Right atrium auricular region (tissue), 2 donors: ENCODE results near the gene PSME3. TPM values are rescaled to one million over a fixed set of nuclear protein-coding genes. Genes with fewer than 3 reads are reported as not detected.
"Not testable (repeated sequence)": the region's sequence is repeated elsewhere in the genome, so short reads cannot be mapped to it uniquely, and the experiment has no call there.

ENCODE experiments used
- DNase-seq: peaks from one replicate; pipeline ENCODE4 v3.0.0-alpha.2; 2019; ENCODE audit warnings: low spot score
- H3K27ac ChIP-seq, 2 donors: fragments of 200-600 bp; sonication (generic); 1 replicate in 1 of 2; 2 replicates in 1 of 2; pipeline ENCODE4 v1.5.1; 2016 to 2019
- H3K27me3 ChIP-seq, 2 donors: fragments of 200-600 bp; sonication (generic); one replicate each; pipeline versions ENCODE4 v1.5.1 to v1.6.0; 2017 to 2019
- H3K36me3 ChIP-seq: fragments of 200-600 bp; sonication (generic); one replicate; pipeline ENCODE4 v1.5.1; 2016
- H3K4me1 ChIP-seq, 2 donors: fragments of 200-600 bp; sonication (generic); one replicate each; pipeline versions ENCODE4 v1.5.1 to v1.6.0; 2017 to 2019
- H3K4me3 ChIP-seq, 2 donors: fragments of 200-600 bp; sonication (generic); 1 replicate in 1 of 2; 2 replicates in 1 of 2; pipeline ENCODE4 v1.5.1; 2017 to 2019; ENCODE audit warnings: mild to moderate bottlenecking in 1 of 2, moderate library complexity in 1 of 2
- H3K9me3 ChIP-seq, 2 donors: fragments of 200-600 bp; sonication (generic); one replicate each; pipeline ENCODE4 v1.5.1; 2019
- total RNA-seq, 2 donors: library from RNA; depleted of rRNA; stranded (reverse); fragments of >200 nt; gene quantifications; one replicate each; pipeline ENCODE4 v1.1.0, GENCODE V29; 2016
- TF ChIP-seq, protein P1 (sequence below), 2 donors: fragments of 200-600 bp; sonication (generic); IDR thresholded peaks; one replicate each; pipeline ENCODE4 v1.5.1; 2019; ENCODE audit warnings: antibody characterized with exemption in 2 of 2

Gene PSME3
- total RNA-seq, 2 donors from 2014 or later: 63.8 to 66.1 TPM

DNA sequence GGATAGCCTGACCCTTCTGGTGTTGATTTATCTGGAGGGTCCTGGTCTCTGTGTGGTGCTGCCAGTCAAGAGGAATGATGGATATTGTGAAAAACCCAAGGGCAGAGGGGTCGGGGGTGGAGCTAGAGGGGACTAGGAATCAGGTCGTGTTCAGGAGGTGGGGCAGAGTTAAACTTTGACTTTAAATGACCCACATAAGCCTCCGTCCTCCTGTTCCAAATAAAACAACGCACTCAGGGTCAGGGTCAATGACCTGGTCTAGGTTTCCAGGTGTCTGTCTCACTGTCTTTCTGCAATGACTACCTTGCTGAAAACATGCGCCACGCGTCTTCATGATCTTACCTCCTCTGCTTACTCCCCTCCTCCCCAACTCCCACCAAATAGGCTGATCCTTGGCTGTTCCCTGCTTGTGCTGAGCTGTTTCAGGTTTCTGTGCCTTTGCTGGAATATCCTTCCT is 32.5 kb downstream of the PSME3 start:
- Histone ChIP-seq H3K27ac (no peak overlapping the region), H3K9me3 (peaks cover 0 to 3% of the 10 kb centered on the region in 2 donors), H3K27me3 (no peaks in the 10 kb centered on the region), H3K4me1 (no peaks in the 10 kb centered on the region), H3K4me3 (no peak overlapping the region), H3K36me3 (no peaks in the 10 kb centered on the region)
- TF ChIP-seq, protein P1, sequence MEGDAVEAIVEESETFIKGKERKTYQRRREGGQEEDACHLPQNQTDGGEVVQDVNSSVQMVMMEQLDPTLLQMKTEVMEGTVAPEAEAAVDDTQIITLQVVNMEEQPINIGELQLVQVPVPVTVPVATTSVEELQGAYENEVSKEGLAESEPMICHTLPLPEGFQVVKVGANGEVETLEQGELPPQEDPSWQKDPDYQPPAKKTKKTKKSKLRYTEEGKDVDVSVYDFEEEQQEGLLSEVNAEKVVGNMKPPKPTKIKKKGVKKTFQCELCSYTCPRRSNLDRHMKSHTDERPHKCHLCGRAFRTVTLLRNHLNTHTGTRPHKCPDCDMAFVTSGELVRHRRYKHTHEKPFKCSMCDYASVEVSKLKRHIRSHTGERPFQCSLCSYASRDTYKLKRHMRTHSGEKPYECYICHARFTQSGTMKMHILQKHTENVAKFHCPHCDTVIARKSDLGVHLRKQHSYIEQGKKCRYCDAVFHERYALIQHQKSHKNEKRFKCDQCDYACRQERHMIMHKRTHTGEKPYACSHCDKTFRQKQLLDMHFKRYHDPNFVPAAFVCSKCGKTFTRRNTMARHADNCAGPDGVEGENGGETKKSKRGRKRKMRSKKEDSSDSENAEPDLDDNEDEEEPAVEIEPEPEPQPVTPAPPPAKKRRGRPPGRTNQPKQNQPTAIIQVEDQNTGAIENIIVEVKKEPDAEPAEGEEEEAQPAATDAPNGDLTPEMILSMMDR (IDR thresholded peaks at IDR 0.05): no peak
- DNase-seq: no peak

DNA sequence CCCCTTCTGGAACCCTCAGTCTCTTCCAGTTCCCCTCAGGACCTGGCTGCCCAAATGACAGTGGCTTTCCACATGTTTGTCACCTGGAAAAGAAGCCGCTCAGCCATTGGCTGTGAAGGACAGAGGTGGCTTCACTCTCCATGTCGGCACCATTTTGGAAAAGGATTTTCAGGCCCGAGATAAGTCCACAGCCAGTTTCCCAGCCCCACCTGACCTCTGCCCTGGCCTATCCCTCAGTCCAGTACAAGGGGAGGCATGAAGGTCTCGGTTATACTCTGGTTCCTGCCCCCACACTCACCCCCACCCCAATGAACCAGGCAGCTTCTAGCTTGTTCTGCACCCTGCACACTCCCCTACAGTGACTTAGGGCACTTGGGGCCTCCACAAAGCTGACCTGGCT is 33.0 kb downstream of the PSME3 start:
- TF ChIP-seq, protein P1 (IDR thresholded peaks at IDR 0.05): no peak
- Histone ChIP-seq H3K4me1 (no peaks in the 10 kb centered on the region), H3K27ac (no peak overlapping the region), H3K36me3 (no peaks in the 10 kb centered on the region), H3K4me3 (no peak overlapping the region), H3K27me3 (no peaks in the 10 kb centered on the region), H3K9me3 (peaks cover 0 to 3% of the 10 kb centered on the region in 2 donors)
- DNase-seq: no peak

DNA sequence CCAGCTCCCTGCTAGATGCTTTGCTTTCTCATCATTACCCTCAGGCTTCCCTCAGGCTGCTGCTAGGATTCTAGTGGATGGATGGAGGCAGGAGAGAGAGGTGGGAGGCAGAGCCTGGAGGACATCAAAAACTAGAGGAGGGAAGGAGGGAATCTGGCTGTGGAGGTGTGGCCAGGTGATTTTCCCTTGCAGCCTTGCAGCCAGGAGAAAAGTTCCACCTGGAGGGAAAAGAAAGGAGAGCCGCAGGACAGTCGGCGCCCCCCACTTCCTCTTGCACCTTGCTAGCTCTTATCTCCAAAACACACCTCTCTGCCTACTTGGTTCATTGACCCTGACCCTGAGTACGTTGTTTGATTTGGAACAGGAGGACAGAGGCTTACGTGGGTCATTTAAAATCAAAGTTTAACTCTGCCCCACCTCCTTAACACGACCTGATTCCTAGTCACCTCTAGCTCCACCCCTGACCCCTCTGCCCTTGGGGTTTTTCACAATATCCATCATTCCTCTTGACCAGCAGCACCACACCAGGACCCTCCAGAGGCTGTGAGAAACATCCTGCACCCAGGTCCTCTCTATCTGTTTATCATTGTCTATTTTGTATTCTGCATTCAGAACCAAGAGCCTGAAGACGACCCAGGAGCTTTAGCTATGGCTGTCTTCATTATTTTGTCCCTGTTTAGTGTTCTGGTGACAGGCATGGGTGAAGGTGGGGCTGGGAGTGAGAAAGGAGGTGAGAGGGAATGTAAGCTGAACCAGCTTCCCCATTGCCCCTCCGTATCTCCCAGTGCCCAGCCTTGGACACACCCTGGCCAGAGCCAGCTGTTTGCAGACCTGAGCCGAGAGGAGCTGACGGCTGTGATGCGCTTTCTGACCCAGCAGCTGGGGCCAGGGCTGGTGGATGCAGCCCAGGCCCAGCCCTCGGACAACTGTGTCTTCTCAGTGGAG is 33.7 kb downstream of the PSME3 start:
- TF ChIP-seq, protein P1 (IDR thresholded peaks at IDR 0.05): no peak
- no peaks in the 10 kb centered on the region for H3K27me3 ChIP-seq
- H3K9me3 ChIP-seq: peaks cover 0 to 3% of the 10 kb centered on the region in 2 donors
- no peak overlapping the region for H3K4me3 ChIP-seq
- H3K4me1 ChIP-seq: no peaks in the 10 kb centered on the region
- DNase-seq: no peak
- H3K27ac ChIP-seq: no peak overlapping the region
- no peaks in the 10 kb centered on the region for H3K36me3 ChIP-seq

DNA sequence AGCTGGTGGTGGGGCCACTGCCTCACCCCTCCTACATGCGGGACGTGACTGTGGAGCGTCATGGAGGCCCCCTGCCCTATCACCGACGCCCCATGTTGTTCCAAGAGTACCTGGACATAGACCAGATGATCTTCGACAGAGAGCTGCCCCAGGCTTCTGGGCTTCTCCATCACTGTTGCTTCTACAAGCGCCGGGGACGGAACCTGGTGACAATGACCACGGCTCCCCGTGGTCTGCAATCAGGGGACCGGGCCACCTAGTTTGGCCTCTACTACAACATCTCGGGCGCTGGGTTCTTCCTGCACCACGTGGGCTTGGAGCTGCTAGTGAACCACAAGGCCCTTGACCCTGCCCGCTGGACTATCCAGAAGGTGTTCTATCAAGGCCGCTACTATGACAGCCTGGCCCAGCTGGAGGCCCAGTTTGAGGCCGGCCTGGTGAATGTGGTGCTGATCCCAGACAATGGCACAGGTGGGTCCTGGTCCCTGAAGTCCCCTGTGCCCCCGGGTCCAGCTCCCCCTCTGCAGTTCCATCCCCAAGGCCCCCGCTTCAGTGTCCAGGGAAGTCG is 34.6 kb downstream of the PSME3 start:
- not testable (repeated sequence) for H3K27ac ChIP-seq, H3K36me3 ChIP-seq, H3K4me3 ChIP-seq, H3K27me3 ChIP-seq, DNase-seq, H3K4me1 ChIP-seq, H3K9me3 ChIP-seq

DNA sequence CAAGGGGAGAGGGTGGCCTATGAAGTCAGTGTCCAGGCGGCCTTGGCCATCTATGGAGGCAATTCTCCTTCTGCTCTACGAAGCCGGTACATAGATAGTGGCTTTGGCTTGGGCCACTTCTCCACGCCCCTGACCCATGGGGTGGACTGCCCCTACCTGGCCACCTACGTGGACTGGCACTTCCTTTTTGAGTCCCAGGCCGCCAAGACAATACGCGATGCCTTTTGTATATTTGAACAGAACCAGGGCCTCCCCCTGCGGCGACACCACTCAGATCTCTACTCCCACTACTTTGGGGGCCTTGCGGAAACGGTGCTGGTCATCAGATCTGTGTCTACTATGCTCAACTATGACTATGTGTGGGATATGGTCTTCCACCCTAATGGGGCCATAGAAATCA is 35.1 kb downstream of the PSME3 start:
- DNase-seq: no peak
- Histone ChIP-seq H3K4me1 (no peaks in the 10 kb centered on the region), H3K9me3 (peaks cover 0 to 3% of the 10 kb centered on the region in 2 donors), H3K4me3 (no peak overlapping the region), H3K27me3 (no peaks in the 10 kb centered on the region), H3K36me3 (no peaks in the 10 kb centered on the region), H3K27ac (no peak overlapping the region)
- TF ChIP-seq, protein P1 (IDR thresholded peaks at IDR 0.05): no peak

DNA sequence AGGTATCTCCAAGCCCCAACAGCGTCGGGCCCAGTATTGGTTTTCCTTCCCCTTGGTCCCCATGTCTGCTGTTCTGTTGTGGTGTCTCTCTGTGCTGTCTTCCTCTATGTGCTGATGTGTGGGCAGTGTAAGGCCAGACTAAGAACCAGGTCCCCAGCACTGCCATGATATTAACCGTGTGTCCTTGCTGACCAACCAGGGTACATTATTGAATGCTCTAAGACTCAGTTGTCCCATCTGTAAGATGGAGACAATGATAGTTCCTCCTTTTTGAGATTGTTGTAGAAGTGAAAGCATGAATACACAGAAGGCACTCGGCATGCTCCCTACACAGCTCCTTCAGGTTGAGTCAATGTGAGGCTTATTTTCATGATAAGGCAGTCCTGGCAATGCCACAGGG is 38.5 kb downstream of the PSME3 start:
- TF ChIP-seq, protein P1 (IDR thresholded peaks at IDR 0.05): no peak
- Histone ChIP-seq H3K9me3 (peaks cover 0 to 3% of the 10 kb centered on the region in 2 donors), H3K4me3 (no peak overlapping the region), H3K27ac (no peak overlapping the region), H3K27me3 (no peaks in the 10 kb centered on the region), H3K36me3 (no peaks in the 10 kb centered on the region), H3K4me1 (no peaks in the 10 kb centered on the region)
- no peak for DNase-seq
